Erythroblast (primary cell): Measurements from ENCODE around the gene LPCAT4.
"Not testable (repeated sequence)": the region's sequence is repeated elsewhere in the genome, so short reads cannot be mapped to it uniquely, and the experiment has no call there.

Experiments
- DNase-seq, 2 experiments: peaks; one replicate each; lab custom pipeline; 2025; lab: John Stamatoyannopoulos, UW
- GATA1 ChIP-seq: IDR thresholded peaks from 2 replicates; pipeline ENCODE4 v1.6.1; 2011; ENCODE audit warnings: low read depth, mild to moderate bottlenecking, control low read depth, low read length, moderate library complexity
- POLR2A ChIP-seq: IDR thresholded peaks from 2 replicates; pipeline ENCODE4 v1.6.1; 2011; ENCODE audit warnings: mild to moderate bottlenecking, low read length

LPCAT4 gene, protein sequence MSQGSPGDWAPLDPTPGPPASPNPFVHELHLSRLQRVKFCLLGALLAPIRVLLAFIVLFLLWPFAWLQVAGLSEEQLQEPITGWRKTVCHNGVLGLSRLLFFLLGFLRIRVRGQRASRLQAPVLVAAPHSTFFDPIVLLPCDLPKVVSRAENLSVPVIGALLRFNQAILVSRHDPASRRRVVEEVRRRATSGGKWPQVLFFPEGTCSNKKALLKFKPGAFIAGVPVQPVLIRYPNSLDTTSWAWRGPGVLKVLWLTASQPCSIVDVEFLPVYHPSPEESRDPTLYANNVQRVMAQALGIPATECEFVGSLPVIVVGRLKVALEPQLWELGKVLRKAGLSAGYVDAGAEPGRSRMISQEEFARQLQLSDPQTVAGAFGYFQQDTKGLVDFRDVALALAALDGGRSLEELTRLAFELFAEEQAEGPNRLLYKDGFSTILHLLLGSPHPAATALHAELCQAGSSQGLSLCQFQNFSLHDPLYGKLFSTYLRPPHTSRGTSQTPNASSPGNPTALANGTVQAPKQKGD

GRCh38 chr15:34367101-34368081 is at the start of gene LPCAT4:
Gene LPCAT4 (minus strand): TSS chr15:34367196. CDS start chr15:34367100, 96 bp downstream.
- peak; percentile 86 for TF ChIP-seq POLR2A
- no peak for TF ChIP-seq GATA1
- peak; percentile 92 to 94 for DNase-seq

DNA sequence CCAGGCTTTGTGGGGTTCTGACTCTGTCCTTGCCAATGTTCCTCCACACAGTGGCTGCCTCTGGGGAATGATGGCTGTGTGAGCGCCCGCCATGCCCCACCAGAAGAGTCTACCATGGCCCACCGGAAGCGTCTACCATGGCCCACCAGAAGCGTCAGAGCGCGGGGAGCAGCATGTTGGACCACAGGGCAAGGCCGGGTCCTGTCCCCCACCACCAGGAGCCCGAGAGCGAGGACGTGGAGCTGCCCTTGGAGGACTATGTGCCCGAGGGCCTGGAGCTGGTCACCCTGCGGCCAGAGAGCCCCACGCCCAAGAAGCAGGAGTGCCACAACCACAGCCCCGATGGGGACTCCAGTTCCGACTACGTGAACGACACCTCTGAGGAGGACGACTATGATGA is 42.5 kb upstream of the LPCAT4 start:
- not testable (repeated sequence) for DNase-seq

GRCh38 chr15:34408973-34409372 is 42.0 kb upstream of the LPCAT4 start:
- DNase-seq, result not testable (repeated sequence)

DNA sequence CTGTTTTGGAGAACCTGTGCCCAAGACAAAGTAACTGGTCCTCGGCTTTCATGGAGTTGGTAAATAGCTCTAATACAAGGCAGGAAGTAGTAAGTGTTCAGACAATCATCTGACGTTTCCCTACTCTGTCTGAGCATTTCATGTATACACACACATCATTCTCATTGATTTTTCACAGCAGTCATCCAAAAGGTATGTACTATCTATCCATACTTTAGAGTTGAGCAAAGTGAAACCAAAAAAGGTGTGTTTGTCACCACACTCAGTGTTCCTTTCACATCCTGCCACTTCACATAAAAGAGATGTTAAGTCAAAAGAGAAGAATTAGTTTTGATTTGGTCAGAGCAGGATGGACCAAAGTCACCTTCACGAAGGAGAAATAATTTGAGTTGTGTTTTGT is 36.9 kb upstream of the LPCAT4 start:
- not testable (repeated sequence) for DNase-seq

DNA sequence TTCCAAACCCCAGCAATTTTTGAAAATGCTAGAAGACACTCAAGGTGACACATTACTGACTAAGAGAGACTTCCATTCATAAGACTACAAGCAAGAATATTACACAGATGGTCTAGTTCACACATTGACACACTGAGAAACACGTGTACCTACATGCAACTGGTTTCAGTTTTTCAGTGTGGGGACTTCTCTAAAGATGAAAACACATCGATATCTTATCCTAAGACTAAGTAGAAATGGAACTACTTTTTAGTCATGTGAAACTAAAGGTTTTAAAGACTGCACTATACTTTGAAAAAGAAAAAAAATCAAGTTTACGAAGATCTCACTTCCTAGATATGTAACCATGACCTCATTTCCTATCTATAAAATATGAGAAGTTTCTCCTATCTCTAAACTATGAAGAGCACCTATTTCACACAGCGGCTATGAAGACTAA is 36.2 kb upstream of the LPCAT4 start:
- DNase-seq, result not testable (repeated sequence)

GRCh38 chr15:34397637-34398259 is 30.8 kb upstream of the LPCAT4 start:
- DNase-seq, result not testable (repeated sequence)

DNA sequence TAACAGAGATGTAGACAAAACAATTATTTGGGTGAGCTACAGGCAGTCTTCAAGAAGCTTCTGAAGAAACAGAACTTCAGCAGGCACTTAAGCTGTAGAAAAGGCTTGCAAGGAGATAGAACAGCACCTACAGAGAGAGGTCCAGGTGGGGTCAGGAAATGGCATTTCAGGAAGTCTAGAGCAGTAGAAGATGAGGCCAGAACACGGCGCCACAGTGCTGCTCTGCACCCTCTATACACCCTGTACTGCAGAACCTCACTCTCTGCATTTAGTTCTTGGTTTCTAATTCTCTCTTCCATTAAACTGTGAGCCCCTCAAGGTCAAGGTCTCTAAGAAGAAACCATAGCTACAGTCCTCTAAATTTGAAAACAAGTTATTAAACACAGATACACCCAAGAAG is 26.0 kb upstream of the LPCAT4 start:
- not testable (repeated sequence) for DNase-seq

GRCh38 chr15:34389594-34390086 is 22.6 kb upstream of the LPCAT4 start:
- not testable (repeated sequence) for DNase-seq

DNA sequence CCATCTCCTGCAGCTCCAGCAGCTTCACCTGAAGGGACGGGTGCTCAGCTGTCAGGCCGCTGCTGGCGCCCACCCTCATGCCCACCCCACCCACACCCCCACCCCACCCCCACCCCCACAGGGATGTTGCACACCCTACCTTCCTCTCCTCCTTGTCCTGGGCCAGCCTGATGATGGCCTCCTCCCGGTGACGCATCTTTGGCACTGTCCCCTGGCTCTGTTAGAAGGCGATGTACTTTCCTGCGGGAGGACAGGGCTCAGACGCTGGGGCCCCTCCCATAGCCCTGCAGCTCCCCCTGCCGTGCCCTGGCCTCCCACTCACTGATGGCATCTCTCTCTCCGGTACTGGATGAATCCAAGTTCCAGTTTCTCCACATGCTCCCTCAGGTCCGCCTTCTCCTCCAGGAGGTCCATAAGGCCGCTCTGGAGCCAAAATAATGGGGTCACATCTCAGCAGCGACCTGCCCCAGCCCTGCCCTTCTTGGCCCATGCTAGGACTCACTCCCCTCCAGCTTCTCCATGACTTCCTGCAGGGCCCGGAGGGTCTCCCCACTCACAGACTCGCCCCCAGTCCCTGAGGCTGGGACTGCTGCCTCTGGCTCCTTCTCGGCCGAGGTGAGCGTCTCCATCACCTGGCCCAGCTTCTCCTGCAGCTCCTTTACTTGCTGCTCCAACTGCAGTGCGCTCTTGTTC is 15.0 kb upstream of the LPCAT4 start:
- not testable (repeated sequence) for DNase-seq

GRCh38 chr15:34380491-34380890 is 13.5 kb upstream of the LPCAT4 start:
- not testable (repeated sequence) for DNase-seq

GRCh38 chr15:34376856-34377255 is 9.9 kb upstream of the LPCAT4 start:
- TF ChIP-seq GATA1 (no peak), POLR2A (no peak)
- DNase-seq, result no peak

- not testable (repeated sequence) for DNase-seq
These were observed 8.5 kb upstream of the LPCAT4 start for GRCh38 chr15:34375541-34375940.

- DNase-seq, result no peak
- TF ChIP-seq POLR2A, result no peak
- TF ChIP-seq GATA1, result no peak
These were observed 7.8 kb upstream of the LPCAT4 start for GRCh38 chr15:34374816-34375215.

DNA sequence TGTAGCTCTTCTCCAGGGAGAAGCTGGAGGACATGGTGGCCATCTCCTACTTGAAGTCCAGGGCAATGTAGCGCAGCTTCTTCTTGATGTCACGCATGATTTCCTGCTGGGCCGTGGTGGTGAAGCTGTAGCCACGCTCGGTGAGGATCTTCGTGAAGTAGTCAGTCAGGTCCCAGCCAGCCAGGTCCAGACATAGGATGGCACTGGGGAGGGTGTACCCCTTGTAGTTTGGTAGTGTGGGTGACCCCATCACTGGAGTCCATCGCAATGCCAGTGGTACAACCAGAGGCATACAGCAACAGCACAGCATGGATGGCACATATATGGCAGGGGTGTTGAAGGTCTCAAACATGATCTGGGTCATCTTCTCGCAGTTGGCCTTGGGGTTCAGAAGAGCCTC is 7.0 kb upstream of the LPCAT4 start:
- no peak for DNase-seq
- no peak for TF ChIP-seq GATA1
- no peak for TF ChIP-seq POLR2A
